ENCODE results near the gene SRC.

The SRC gene

DNA sequence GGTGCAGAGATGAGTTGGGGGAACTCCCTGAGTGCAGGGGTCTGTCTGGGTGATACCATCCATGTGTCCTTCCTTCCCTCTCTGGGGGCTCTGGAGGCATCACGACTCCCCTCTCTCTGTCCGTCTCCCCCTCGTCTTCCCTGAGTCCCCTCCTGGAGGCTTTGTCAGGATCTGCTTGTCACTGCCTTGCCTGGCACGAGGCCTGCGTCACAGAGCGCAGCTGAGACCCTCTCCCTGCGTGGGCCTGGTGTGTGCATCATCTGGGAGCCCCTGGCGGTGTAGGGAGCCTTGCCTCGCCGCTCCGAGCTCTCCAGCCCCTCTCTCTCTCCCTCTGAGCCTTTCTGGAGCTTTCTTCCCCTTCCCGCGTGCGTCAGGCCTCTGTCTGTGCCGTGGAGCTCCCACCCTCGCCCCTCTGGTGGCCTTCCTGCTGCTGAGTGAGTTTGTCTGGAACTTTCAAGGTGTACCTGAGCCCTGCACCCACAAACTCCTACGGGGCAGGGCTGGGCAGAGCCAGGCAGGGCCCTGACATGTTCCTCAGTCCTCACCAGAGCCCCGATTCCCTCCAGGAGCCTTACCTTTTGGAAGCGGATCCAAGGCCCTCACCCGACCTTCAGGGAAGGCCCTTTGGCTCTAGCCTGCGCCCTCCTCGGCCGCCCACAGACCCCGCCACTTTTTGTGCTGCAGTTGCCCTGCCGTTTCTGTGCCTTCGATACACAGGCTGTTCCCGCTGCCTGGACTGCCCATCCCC is 70.3 kb downstream of the SRC start:
- DNase-seq, result no peak

DNA sequence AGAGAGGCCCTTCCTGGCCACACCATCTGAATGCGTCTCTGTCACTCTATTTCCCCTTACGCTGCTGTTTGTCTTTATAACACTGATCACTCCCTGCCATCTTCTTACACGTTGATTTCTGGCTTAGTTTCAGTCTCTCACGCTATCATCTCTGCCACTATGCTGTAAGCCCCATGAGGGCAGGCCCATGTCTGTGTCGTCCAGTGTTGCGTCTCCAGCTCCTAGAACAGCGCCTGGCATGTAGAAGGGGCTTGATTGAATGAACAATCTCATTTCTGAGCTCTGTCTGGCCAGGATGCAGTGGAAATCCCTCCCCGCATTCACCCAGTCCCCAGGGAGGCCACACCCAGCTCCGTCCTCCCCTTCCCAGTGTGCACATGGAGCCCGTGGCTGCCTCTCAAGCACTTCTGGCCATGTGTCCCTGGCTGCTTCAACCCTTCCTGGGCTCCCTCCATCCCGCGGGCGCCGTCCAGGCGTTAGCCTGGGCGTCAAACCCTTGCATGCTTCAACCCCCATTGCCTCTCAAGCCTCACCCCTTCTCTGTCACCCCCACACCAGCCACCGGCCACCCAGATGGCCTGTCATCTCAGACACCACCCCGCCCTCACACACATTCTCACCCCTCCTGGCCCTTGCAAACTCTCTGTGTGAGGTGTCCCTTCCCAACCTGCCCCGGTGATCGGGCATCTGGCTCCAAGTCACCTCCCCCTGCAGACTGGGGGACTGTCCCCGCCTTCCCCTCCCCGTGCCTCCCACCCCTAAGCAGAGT is 71.1 kb downstream of the SRC start:
- no peak for DNase-seq

DNA sequence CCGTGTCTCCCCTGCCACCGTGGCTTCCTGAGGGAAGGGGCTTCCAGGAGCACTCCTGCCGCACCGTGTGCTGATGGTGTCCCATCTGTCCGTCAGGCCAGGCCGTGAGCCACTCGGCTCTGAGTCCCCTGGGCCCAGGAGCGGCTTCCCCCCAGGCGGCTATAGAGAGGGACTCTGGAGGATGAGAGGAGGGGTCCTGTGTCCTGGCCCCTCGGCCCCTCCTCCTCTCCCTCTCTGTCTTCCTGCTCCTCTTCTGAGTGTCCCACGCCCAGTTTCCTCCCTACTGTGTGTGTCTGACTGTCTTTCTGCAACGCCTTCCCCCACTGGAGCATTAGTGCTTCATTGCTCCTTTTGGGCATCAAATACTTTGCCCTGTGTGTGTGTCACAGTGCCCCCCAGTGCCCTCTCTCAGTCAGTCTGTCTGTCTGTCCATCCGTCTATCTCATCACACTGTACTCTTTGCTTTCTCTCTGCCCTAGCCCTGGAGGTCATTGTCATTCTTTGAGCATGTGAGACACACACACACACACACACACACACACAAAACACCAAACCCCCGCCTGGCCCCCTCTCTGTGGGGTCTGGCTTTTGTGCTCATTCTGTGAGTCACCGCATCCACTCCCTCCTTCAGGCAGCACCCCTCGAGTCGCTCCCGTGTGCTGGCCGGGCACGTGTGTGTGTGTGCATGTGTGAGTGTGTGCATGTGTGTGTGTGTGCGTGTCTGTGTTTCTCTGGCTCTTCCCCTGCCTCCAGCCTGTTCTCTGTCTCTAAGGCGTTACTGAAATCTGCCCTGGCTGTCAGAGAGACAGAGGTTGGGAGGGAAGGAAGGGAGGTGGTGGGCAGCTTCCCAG is 71.9 kb downstream of the SRC start:
- no peak for DNase-seq

DNA sequence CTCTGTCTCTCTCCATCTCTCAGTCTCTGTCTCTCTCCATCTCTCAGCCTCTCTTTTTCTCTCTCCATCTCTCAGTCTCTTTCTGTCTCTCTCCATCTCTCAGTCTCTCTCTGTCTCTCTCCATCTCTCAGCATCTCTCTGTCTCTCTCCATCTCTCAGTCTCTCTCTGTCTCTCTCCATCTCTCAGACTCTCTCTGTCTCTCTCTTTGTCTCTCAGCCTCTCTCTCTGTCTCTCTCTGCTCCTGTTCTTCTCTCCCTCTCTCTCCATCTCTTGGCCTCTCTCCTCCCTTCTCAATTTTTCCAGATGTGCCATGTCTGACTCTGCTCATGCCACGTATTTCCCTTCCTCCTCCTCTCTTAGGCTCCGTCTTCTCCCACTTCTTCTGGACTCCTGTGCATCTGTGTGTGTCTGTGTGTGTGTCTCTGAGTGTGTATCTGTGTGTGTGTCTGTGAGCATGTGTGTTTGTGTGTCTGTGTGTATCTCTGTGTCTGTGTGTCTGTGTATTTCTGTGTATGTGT is 72.7 kb downstream of the SRC start:
- DNase-seq, result no peak

DNA sequence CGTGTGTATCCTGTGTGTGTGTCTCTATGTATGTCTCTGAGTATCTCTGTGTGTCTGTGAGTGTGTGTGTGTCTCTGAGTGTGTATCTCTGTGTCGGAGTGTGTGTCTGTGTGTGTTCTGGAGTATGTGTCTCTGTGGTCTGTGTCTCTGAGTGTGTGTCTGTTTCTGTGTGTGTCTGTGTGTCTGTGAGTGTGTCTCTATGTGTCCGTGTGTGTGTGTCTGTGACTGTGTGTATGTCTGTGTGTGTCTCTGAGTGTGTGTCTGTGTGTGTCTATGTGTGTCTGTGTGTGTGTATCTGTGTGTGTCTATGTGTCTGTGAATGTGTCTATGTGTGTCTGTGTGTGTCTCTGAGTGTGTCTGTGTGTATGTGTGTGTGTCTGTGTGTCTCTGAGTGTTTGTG is 73.4 kb downstream of the SRC start:
- DNase-seq, result no peak

DNA sequence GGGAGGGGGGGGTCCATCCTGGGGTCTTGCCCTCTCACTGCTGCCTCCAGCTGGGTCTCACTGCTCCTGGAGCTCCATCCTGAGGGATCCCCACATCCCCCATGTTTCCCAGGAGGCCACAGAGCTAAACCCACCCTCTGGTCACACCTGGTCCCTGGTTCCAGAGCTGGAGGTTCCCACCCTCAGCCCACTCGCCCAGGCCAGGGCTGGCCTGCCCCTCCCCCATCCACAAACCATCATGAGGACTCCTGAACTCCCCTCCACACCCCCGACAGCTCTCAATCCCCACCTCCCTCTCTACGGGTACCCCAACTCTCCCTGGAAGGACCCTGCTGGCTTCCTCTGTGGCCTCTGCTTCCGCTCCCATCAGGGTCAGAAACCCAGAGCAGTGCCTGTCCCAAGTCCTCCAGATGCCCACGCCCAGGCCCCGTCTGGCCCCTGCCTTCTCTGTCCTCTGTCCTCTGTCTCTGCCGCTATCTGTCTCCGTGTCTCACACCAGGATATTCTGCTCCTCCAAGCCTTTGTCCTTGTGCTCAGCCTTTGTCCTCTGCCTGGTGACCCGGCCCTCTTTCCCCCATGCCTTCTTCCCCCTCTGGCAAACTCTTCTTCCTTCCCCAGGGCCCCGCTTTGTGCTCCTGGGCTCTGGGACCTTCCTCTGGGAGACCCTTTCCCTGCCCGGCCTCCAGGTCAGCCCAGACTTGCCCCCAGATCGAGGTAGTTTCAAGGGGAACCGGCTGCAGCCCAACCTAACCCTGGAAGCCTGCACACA is 74.0 kb downstream of the SRC start:
- DNase-seq, result no peak

DNA sequence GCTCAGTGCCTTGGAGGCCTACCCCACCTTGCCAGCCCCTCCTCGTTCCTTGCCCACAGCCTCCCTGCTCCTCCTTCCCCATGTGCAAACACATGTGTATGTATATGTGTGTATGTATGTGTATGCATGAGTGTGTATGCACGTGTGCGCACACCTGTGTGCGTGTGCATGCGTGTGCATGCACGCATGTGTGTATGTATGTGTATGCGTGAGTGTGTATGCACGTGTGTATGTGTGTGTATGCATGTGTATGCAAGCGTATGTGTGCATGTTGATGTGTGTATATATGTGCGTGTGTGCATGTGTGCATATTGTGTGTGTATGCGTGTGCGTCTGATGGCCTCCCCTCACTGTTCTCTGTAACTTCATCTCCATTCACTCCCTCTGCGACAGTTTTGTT is 74.7 kb downstream of the SRC start:
- no peak for DNase-seq

DNA sequence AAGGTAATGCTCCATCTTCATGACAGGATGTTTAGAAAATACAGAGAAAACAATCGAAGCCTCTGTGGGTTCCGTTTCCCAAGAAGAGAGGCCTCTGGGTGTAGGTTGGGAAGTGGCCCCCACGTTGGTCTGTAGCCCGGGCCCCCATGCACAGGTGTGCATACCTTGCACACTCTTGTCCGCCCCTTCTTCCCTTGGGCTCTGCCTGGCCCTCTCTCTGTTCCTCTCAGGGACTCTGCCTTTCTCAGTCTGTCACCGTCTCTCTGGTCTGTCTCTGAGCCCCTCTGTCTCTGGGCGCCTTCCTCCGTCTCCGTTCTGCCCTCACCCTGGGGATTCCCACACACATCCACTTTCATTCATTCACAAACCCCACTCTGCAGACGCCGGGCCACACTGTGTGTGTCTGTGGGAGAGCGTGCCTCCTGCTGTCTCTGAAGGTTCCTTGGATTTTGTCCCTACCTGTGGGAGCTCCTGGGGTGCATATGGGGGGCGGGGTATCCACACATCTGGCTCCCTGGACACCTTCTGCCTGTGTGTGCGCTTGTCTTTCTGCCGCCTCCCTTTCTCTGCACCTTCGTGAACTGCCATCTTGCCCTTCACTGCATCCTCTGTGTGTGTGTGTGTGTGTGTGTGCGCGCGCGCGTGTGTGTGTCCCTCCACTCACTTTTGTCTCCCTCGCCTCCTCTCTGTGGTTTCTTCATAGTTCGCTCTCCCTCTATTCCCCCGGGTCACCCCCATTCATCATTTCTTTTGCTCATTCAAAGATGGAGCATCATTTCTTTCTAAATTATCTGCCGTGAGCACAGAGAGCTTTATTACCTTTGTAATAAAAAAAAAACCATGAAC is 75.3 kb downstream of the SRC start:
- DNase-seq, result no peak

DNA sequence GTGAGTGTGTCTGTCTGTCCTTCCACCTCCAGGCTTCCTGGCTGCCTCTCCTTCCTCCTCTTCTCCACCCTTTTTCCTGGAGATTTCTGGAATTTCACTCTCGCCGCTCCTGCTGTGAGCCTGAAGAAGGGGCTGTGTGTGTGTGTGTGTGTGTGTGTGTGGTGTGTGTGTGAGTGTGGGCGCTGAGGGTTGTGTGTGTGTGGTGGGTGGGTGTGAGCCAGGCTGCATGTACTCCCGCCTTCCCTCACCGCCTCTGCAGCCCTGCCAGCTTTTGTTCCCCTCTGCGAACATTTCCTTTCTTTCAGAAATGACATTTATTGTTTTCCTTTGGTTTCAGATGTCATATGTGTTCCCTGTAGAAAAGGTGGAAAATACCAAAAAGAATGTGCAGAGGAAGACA is 76.0 kb downstream of the SRC start:
- DNase-seq, result no peak

DNA sequence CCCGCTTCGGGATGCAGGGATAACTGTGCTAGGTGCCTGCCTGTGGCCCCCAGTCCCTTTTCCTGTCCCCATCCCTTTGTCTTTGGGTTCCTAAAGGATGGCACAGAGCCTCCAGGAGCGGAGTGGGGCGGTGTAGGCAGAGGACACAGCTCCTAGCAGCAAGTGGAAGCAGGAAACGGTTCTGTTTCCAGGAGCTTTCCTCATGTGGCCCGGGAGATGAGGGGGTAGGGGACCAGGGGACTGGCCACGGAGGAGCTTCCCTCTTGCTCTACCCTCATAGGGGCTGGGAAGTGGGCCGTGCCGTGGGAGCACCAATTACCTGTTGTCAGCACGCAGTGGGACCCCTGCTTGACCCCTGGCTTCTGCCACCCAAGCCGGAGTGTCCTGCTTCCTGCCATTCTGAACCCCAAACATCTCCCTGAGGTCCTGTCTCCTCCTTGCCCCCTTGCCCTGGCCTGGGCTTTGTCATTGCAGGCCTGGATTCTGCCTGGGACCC is 76.9 kb downstream of the SRC start:
- no peak for DNase-seq

DNA sequence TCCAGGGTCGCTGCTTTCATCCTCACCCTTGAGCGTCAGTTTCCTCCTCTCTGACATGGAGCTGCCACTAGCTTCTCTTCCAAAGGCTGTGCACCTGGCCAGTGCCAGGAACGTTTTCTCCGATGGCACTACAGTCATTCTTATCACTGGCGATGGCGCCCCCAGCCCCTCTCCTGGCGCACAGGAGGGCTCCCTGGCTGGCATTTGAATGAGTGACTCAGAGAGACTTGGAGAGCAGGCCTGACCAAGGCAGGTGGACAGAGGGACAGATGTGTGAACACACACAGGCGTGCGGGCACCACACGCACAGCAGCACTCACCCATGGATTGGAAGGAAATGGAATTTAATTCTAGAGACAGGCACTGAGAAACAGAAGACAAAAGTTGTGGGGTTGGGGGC is 77.6 kb downstream of the SRC start:
- DNase-seq, result no peak

DNA sequence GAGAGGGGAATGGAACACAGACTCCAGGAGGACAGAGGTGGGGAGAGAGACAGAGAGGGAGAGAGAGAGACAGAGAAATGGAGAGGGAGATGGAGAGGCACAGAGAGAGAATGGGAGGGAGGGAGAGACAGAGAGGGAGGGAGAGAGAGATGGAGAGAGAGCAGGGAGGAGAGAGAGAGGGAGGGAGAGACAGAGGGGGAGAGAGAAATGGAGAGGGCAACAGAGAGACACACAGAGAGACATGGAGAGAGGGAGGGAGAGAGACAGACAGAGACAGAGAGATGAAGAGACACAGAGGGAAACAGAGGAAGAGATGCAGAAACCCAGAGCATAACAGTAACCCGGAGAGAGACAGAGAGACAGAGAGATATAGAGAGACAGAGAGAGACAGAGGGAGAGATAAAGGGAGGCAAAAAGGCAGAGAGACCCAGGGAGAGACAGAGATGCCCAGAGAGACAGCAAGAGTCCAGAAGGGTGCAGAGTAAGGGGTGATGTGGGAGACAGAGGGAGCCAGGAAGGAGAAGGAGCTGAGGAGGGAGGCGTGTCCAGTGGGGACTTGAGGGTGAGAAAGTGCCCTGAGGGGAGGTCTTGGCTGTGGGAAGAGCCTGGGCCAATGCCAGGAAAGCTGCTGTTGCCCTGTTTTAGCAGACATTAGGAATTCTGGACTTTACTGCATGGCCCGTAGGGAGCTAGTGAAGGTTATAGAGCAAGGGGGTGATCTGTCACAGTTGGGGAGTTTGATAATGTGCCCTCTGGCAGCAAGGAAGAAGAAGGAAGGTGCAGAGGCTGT is 78.3 kb downstream of the SRC start:
- DNase-seq, result no peak

DNA sequence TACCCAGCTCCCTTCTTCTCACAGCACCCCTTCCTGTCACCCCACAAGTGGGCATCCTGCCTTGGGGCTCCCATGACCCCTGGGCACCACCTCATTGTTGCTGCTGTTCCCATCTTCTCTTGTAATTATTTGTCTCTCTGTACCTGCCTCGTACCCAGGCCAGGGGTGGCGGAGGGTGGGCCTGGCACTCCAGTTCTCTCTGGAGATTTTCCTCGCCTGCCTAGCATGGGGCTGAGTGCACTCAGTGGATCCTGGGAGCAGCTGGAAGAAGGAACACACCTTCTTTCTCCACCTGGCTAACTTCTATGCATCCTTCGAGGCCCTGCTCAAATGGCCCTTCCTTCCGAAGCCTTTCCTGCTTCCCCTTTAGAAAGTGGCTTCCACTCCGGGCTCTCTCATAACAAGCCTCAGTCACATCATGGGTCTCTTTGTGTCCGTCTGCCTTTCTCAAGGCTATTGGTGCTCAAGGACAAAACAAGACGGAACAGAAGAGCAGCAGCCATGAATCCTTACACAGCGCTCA is 79.2 kb downstream of the SRC start:
- no peak for DNase-seq

DNA sequence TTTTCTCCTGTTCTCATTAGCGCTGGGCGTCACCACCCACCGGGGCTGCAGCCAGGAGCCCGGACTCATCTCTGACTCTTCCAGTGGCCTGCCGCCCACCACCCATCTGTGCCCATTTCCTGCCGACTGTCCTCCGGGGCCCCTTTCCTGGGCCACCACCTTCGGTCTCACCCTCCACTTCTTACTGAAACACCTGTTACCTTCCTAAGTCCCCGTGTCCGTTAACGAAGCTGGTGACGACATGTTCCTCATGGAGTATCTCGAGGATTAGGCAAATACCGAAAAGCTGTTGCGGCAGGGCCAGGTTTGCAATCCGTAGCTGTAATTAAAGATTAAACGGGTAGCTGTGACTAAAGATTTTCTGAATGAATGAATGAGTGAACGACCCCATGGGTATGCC is 80.2 kb downstream of the SRC start:
- DNase-seq, result no peak

DNA sequence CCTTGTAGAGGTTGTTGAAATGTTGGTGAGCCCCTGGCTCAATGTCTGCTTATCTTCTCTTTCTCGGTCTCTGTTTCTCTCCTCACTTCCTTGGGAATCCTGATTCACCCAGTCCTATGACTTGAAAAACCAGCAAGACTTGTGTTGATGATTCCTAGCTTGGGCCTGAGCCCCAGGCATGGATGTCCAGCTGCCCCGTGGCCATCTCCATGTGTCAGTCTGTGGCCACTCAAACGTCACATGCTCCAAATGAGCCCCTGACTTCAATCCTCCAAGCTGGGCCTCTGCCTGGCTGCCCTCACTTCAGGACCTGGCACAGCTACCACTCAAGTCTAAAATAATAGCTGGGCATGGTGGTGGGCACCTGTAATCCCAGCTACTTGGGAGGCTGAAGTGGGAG is 81.0 kb downstream of the SRC start:
- no peak for DNase-seq

DNA sequence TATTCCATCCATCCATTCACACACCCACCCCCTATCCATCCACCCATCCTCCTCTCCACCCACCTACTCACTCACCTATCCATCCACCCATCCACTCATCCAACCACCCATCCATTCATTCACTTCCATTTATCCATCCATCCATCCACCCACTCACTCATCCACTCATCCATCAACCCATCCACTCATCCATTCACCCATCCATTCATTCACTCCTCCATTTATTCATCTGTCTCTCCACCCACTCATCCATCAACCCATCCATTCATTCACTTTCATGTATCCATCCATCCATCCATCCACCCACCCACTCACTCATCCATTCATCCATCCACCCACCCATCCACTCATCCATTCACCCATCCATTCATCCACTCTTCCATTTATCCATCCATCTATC is 84.1 kb downstream of the SRC start:
- DNase-seq, result no peak

DNA sequence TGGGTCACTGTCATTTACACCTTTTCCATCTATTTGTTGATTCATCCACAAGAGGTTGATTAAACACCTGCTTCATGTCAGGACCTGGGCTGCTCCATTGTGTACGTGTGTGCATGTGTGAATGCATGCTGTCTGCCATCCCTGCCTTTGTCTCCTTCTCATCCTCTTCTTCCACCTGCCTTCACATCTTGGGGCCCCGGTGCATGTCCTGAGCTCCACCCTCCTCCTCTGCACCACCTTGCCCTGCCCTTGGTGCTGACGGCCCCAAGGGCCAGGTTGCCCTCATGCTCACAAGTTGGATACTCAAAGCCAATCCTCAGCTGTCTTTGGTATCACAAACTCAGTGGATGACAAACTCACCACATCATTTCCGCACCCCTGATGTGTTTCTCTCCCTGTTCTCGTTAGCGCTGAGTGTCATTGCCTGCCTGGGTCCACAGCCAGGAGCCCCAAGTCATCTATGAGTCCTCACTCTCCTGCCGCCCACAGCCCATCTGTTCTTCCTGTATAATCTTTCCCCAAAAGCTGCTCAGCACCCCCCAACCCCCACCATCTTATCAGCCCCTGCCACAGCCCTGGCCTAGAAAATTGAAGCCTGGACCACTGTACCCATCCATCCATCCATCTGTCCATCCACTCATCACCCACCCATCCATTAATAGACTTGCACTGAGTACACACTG is 85.0 kb downstream of the SRC start:
- DNase-seq, result no peak

DNA sequence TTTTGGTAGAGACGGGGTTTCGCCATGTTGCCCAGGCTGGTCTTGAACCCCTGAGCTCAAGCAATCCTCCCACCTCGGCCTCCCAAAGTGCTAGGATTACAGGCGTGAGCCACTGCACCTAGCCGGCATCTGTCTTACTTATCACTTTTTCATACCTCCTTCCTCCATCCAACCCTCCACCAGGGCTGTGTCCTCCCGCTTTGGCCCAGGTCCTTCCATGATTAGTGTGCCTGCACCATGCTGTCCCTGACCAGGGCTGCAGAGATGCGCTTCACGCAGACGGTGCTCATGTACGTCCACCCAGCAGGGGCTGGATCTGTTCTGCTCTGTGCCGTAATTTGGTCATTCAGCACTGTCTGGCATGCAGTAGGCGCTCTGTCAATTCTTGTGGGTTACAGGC is 85.8 kb downstream of the SRC start:
- DNase-seq, result no peak

DNA sequence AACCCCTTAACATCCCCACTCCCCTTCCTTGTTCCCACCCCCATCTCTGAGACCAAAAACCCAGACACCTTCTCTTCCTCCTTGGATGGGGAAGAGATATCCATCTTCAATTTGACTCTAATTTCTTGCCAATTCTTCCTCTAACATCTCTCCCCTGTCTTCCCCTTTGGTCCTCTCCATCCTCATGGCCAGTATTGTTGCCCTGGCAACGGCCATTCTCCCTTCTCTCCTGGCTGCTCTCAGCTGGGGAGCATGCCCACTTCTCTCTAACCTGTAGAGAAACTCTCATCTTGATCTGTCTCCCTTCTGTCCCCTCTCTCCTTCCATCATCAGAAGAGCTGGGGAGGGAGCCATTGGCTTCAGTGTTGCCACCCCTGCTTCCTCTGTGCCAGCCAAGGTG is 86.7 kb downstream of the SRC start:
- DNase-seq, result no peak

DNA sequence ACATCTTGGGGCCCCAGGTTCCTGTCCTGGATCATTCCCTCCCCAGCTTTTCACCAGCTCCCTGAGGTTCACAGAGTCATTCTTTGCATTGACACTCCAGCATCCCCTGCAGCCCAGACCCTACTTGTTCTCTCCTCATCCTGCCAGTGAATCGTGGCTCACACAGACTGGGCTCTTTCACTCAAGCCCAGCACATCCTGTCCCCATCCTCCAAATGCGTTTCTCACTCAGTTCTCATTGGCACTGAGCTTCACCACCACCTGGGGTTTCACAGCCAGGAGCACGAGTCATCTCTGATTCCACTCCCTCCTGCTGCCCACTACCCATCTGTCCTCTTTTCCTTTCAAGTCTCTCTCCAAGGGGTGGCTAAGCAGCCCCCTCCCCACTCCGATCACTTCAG is 89.7 kb downstream of the SRC start:
- no peak for DNase-seq

All from Kasumi-1 (cell line).